ENCODE data around the gene SEC24A. TPM values are rescaled to one million over a fixed set of nuclear protein-coding genes. Genes with fewer than 3 reads are reported as not detected.
A peak's percentile ranks its signal among the peaks of the same experiment; 100 is the strongest.

SEC24A gene
- total RNA-seq, 1 donor from 2014 or later, result 48.2 TPM

GRCh38 chr5:134651531-134651930 is 2.9 kb downstream of the SEC24A start:
- Mint-ChIP-seq H3K9me3 (ENCODE audit: low read depth) (no peaks in the 10 kb centered on the region), H3K27me3 (ENCODE audit: low read depth) (no peaks in the 10 kb centered on the region), H3K36me3 (ENCODE audit: low read depth) (peaks cover 6% of the 10 kb centered on the region), H3K4me1 (ENCODE audit: low read depth) (peaks cover 45% of the 10 kb centered on the region), H3K27ac (ENCODE audit: unreplicated experiment) (peak overlapping the region; percentile 75), H3K4me3 (ENCODE audit: unreplicated experiment) (no peak overlapping the region)
- TF ChIP-seq CTCF (IDR thresholded peaks at IDR 0.05), result no peak
- DNase-seq (ENCODE audit: low spot score), result peak; percentile 21

- Mint-ChIP-seq H3K27ac (ENCODE audit: unreplicated experiment) (peak overlapping the region; percentile 41), H3K27me3 (ENCODE audit: low read depth) (no peaks in the 10 kb centered on the region), H3K4me1 (ENCODE audit: low read depth) (peaks cover 44% of the 10 kb centered on the region), H3K36me3 (ENCODE audit: low read depth) (peaks cover 4% of the 10 kb centered on the region), H3K4me3 (ENCODE audit: unreplicated experiment) (no peak overlapping the region), H3K9me3 (ENCODE audit: low read depth) (no peaks in the 10 kb centered on the region)
- no peak for TF ChIP-seq CTCF (IDR thresholded peaks at IDR 0.05)
- no peak for DNase-seq (ENCODE audit: low spot score)
Observed at GRCh38 chr5:134656690-134657089, 8.1 kb downstream of the SEC24A start.

GRCh38 chr5:134659456-134659855 is 10.9 kb downstream of the SEC24A start:
- Mint-ChIP-seq H3K4me1 (ENCODE audit: low read depth) (peaks cover 35% of the 10 kb centered on the region), H3K4me3 (ENCODE audit: unreplicated experiment) (no peak overlapping the region), H3K9me3 (ENCODE audit: low read depth) (no peaks in the 10 kb centered on the region), H3K27me3 (ENCODE audit: low read depth) (no peaks in the 10 kb centered on the region), H3K27ac (ENCODE audit: unreplicated experiment) (no peak overlapping the region), H3K36me3 (ENCODE audit: low read depth) (peaks cover 11% of the 10 kb centered on the region)
- DNase-seq (ENCODE audit: low spot score), result no peak
- TF ChIP-seq CTCF (IDR thresholded peaks at IDR 0.05), result no peak

GRCh38 chr5:134659922-134660321 is 11.3 kb downstream of the SEC24A start:
- Mint-ChIP-seq H3K4me1 (ENCODE audit: low read depth) (peaks cover 33% of the 10 kb centered on the region), H3K27ac (ENCODE audit: unreplicated experiment) (no peak overlapping the region), H3K36me3 (ENCODE audit: low read depth) (peaks cover 11% of the 10 kb centered on the region), H3K9me3 (ENCODE audit: low read depth) (no peaks in the 10 kb centered on the region), H3K27me3 (ENCODE audit: low read depth) (no peaks in the 10 kb centered on the region), H3K4me3 (ENCODE audit: unreplicated experiment) (no peak overlapping the region)
- no peak for DNase-seq (ENCODE audit: low spot score)
- TF ChIP-seq CTCF (IDR thresholded peaks at IDR 0.05), result no peak

GRCh38 chr5:134662971-134663370 is 14.4 kb downstream of the SEC24A start:
- Mint-ChIP-seq H3K4me3 (ENCODE audit: unreplicated experiment) (no peak overlapping the region), H3K27ac (ENCODE audit: unreplicated experiment) (peak overlapping the region; percentile 71), H3K4me1 (ENCODE audit: low read depth) (peaks cover 16% of the 10 kb centered on the region), H3K27me3 (ENCODE audit: low read depth) (no peaks in the 10 kb centered on the region), H3K36me3 (ENCODE audit: low read depth) (peaks cover 14% of the 10 kb centered on the region), H3K9me3 (ENCODE audit: low read depth) (no peaks in the 10 kb centered on the region)
- TF ChIP-seq CTCF (IDR thresholded peaks at IDR 0.05), result no peak
- DNase-seq (ENCODE audit: low spot score), result no peak

All from chondrocyte (in vitro differentiated cells).